MM.1S (cell line): Measurements from ENCODE around the gene CRB1.

Source experiments
- DNase-seq: peaks from one replicate; pipeline ENCODE4 v3.0.0-alpha.2; 2015
- H2AFZ ChIP-seq: fragments of 300-600 bp; sonication (generic); 2 replicates; pipeline ENCODE4 v1.6.0; 2016; ENCODE audit warnings: antibody characterized with exemption, low read length
- H3F3A ChIP-seq: fragments of 300-600 bp; sonication (generic); 2 replicates; pipeline ENCODE4 v1.6.1; 2016; ENCODE audit warnings: mild to moderate bottlenecking, antibody characterized with exemption, low read length, moderate library complexity, mixed read lengths; ENCODE audit not compliant: insufficient read depth
- H3K27ac ChIP-seq: fragments of 300-600 bp; sonication (generic); 2 replicates; pipeline ENCODE4 v1.5.1; 2016; ENCODE audit warnings: mild to moderate bottlenecking, low read length
- H3K27me3 ChIP-seq: fragments of 300-600 bp; sonication (generic); replicated peaks from 2 replicates; pipeline ENCODE4 v1.6.0; 2016; ENCODE audit warnings: low read length; ENCODE audit not compliant: insufficient read depth
- H3K36me3 ChIP-seq: fragments of 300-600 bp; sonication (generic); replicated peaks from 2 replicates; pipeline ENCODE4 v1.6.1; 2016; ENCODE audit warnings: mild to moderate bottlenecking, low read length, mixed read lengths; ENCODE audit not compliant: insufficient read depth
- H3K4me1 ChIP-seq: fragments of 300-600 bp; sonication (generic); 2 replicates; pipeline ENCODE4 v1.6.1; 2016; ENCODE audit warnings: low read length, mixed read lengths
- H3K4me2 ChIP-seq: fragments of 300-600 bp; sonication (generic); 2 replicates; pipeline ENCODE4 v1.6.0; 2016; ENCODE audit warnings: low read depth, low read length
- H3K4me3 ChIP-seq: fragments of 300-600 bp; sonication (generic); 2 replicates; pipeline ENCODE4 v1.5.1; 2016; ENCODE audit warnings: low read length, mixed read lengths
- H3K79me2 ChIP-seq: fragments of 300-600 bp; sonication (generic); 2 replicates; pipeline ENCODE4 v1.6.1; 2016; ENCODE audit warnings: mixed run types, low read length, mixed read lengths
- H3K9ac ChIP-seq: fragments of 300-600 bp; sonication (generic); 2 replicates; pipeline ENCODE4 v1.6.1; 2016; ENCODE audit warnings: low read length, mixed read lengths
- H3K9me2 ChIP-seq: fragments of 300-600 bp; sonication (generic); replicated peaks from 2 replicates; pipeline ENCODE4 v1.6.1; 2016; ENCODE audit warnings: mild to moderate bottlenecking, low read length, mixed read lengths; ENCODE audit not compliant: insufficient read depth
- H3K9me3 ChIP-seq: fragments of 300-600 bp; sonication (generic); replicated peaks from 2 replicates; pipeline ENCODE4 v1.6.1; 2016; ENCODE audit warnings: mild to moderate bottlenecking, low read length, mixed read lengths; ENCODE audit not compliant: insufficient read depth
- H4K20me1 ChIP-seq: fragments of 300-600 bp; sonication (generic); 2 replicates; pipeline ENCODE4 v1.6.1; 2016; ENCODE audit warnings: mild to moderate bottlenecking, low read length, moderate library complexity, mixed read lengths; ENCODE audit not compliant: insufficient read depth
- CTCF ChIP-seq: fragments of 300-600 bp; sonication (generic); IDR thresholded peaks from 2 replicates; pipeline ENCODE4 v1.5.1; 2016; ENCODE audit warnings: antibody characterized with exemption, low read length, mixed read lengths
- EZH2 ChIP-seq: fragments of 300-600 bp; sonication (generic); optimal IDR thresholded peaks from 2 replicates; pipeline ENCODE3; 2017; ENCODE audit warnings: low read depth, mild to moderate bottlenecking, antibody characterized with exemption, low read length, mixed read lengths
- EZH2phosphoT487 ChIP-seq: fragments of 300-600 bp; sonication (generic); IDR thresholded peaks from 2 replicates; pipeline ENCODE4 v1.6.1; 2018; ENCODE audit warnings: antibody characterized with exemption, low read length

CRB1 gene

GRCh38 chr1:197496722-197497121 lies 228.7 kb downstream of the CRB1 start:
- Histone ChIP-seq H3K9ac (no peak overlapping the region), H3K4me1 (no peaks in the 10 kb centered on the region), H2AFZ (no peak overlapping the region), H3K27ac (no peak overlapping the region), H3K9me3 (no peaks in the 10 kb centered on the region), H3K79me2 (no peaks in the 10 kb centered on the region), H3K27me3 (no peaks in the 10 kb centered on the region), H3F3A (no peaks in the 10 kb centered on the region), H3K36me3 (no peaks in the 10 kb centered on the region), H3K4me3 (no peak overlapping the region), H4K20me1 (no peaks in the 10 kb centered on the region), H3K4me2 (no peak overlapping the region), H3K9me2 (no peaks in the 10 kb centered on the region)
- TF ChIP-seq EZH2 (no peak), CTCF (no peak)
- DNase-seq, result no peak

GRCh38 chr1:197510691-197511378 lies 242.8 kb downstream of the CRB1 start:
- Histone ChIP-seq H3K9me2 (no peaks in the 10 kb centered on the region), H4K20me1 (no peaks in the 10 kb centered on the region), H3K79me2 (no peaks in the 10 kb centered on the region), H3K9me3 (no peaks in the 10 kb centered on the region), H3K9ac (no peak overlapping the region), H3K4me3 (no peak overlapping the region), H3F3A (no peaks in the 10 kb centered on the region), H3K36me3 (peaks cover 8% of the 10 kb centered on the region; the same call in 1 of the 2 replicates), H3K4me2 (no peak overlapping the region), H3K27me3 (no peaks in the 10 kb centered on the region), H3K27ac (no peak overlapping the region), H2AFZ (no peak overlapping the region), H3K4me1 (no peaks in the 10 kb centered on the region)
- DNase-seq, result no peak
- TF ChIP-seq EZH2phosphoT487 (no peak), EZH2 (no peak), CTCF (no peak)

- H3F3A ChIP-seq, result no peaks in the 10 kb centered on the region
- H3K9ac ChIP-seq, result no peak overlapping the region
- H2AFZ ChIP-seq, result no peak overlapping the region
- TF ChIP-seq CTCF, result no peak
- no peaks in the 10 kb centered on the region for H3K27me3 ChIP-seq
- no peaks in the 10 kb centered on the region for H4K20me1 ChIP-seq
- no peaks in the 10 kb centered on the region for H3K9me2 ChIP-seq
- no peak for DNase-seq
- H3K4me3 ChIP-seq, result no peak overlapping the region
- no peak overlapping the region for H3K4me2 ChIP-seq
- peaks cover 6% of the 10 kb centered on the region; the same call in 1 of the 2 replicates for H3K36me3 ChIP-seq
- no peaks in the 10 kb centered on the region for H3K79me2 ChIP-seq
- H3K4me1 ChIP-seq, result no peaks in the 10 kb centered on the region
- H3K27ac ChIP-seq, result no peak overlapping the region
- H3K9me3 ChIP-seq, result no peaks in the 10 kb centered on the region
These were observed 247.4 kb downstream of the CRB1 start for GRCh38 chr1:197515421-197515820.
